ENCODE measurements around the gene NTM.

NTM gene

GRCh38 chr11:131689049-131689925, 318.9 kb downstream of the NTM start:
- no peak for DNase-seq (ENCODE audit: low read depth)

DNA sequence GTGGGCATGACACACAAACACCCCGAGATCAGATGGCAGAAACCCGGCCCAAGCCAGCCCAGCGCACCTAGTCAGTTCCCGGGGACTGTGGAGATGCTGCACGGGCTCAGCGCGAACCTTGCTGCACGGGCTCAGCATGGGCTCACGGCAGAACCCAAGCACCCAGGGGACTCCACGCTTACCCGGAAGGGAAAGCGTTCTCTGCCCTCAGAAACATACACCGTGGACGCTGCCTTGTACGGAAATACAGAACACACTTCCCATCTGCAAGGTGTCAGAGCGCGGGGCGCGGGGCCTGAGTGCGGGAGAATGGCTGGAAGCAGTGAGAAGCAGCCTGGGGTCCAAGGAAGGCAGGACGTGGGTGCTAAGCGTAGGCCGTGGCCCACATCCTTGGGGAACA, 319.9 kb downstream of the NTM start:
- DNase-seq (ENCODE audit: low read depth), result no peak

- DNase-seq (ENCODE audit: low read depth), result no peak
Observed at GRCh38 chr11:131690776-131691175, 320.4 kb downstream of the NTM start.

DNA sequence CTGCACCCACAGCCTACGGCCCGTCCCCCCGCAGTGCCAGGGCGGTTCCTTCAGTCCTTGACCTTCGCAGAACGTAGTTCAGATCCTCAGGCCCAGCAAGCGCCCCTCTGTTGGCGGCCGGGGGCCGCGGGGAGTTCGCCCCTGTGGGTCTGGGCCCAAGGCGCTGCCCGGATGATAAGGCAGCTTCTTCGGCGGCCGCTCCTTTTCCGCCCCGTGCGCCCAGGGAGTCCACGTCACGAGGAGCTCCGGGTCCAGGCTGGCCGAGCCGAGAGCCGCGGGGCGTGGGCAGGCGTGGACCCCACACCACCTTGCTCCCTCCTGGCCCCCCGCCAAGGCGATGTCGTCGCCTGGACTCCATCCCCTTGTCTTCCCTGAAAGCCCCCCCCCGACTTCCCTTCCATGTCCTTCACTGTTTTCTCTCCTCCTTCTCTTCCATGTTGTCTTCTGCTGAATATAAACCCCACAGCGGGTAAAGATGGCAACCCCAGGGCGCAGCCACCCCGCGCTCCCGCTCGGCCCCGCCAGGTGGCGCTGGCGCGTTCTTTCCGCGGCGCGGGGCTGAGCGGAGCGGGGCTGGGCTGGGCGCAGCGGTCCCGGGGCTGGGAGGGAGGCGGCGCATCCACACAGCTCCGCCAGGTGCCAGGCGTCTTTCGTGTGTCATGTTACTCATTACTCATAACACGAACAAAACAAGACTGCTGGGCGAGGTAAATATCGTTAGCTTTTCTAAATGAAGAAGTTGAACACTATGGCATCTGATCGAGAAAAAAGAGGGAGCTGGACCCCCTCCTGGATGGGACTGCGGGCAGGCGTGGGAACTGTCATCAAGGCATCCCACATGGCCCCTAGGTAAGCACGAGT, 321.0 kb downstream of the NTM start:
- peak; percentile 75 for DNase-seq (ENCODE audit: low read depth)

- DNase-seq (ENCODE audit: low read depth), result peak; percentile 72
Observed at GRCh38 chr11:131692151-131692550, 321.7 kb downstream of the NTM start.

GRCh38 chr11:131692961-131693360, 322.5 kb downstream of the NTM start:
- no peak for DNase-seq (ENCODE audit: low read depth)

GRCh38 chr11:131693756-131694155, 323.3 kb downstream of the NTM start:
- DNase-seq (ENCODE audit: low read depth), result no peak

GRCh38 chr11:131694526-131695424, 324.4 kb downstream of the NTM start:
- peak; percentile 82 for DNase-seq (ENCODE audit: low read depth)

- no peak for DNase-seq (ENCODE audit: low read depth)
Observed at GRCh38 chr11:131695889-131696429, 325.5 kb downstream of the NTM start.

GRCh38 chr11:131696690-131697089, 326.3 kb downstream of the NTM start:
- no peak for DNase-seq (ENCODE audit: low read depth)

DNA sequence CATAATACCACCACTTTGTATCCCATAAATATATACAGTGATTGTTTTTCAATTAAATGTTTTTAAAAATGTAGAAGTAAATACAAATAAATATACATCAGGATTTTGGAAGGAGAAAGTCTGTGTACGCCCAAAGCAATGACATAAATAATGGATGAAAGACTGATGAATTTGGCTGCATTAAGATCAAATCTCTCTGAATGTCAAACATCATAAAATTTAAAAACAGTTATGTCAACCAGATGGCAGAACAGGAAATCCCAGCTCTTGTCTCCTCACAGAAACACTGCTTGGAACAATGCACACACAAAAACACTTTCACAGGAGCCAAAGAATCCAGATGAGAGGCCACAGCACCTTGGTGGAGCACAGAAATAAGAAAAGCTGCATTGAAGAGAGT, 332.9 kb downstream of the NTM start:
- no peak for DNase-seq (ENCODE audit: low read depth)

DNA sequence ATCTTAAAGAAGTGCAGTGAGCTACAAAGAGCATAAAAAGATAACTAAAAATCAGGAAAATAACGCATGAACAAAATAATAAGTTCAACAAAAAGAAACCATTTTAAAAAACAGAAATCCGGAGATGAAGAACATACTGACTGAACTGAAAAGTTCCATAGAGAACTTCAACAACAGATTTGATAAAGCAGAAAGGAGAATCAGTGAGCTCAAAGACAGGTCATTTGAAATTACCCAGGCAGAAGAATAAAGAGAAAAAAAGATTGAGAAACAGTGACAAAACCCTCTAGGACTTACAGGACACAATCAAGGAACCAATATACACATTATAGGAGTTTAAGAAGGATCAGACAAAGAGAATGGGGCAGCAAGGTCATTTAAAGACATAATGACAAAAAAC, 334.3 kb downstream of the NTM start:
- no peak for DNase-seq (ENCODE audit: low read depth)

DNA sequence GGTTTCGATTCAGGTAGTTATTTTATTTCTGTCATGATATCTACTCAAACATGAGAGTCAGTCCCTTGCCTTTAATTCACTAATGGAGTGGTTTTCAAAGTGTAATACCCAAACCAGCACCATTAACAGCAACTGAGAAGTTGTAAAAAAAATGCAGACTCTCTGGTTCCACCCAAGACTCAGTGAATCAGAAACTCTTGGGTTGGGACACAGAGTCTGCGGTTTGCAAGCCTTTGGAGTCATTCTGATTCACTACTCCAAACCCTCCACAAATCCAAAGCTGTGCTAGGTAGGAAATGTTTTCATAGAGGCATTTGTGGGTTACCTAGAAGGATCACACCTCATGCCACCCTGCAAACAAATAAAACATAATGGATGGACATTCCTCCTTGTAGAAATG, 340.1 kb downstream of the NTM start:
- peak; percentile 73 for DNase-seq (ENCODE audit: low read depth)

DNA sequence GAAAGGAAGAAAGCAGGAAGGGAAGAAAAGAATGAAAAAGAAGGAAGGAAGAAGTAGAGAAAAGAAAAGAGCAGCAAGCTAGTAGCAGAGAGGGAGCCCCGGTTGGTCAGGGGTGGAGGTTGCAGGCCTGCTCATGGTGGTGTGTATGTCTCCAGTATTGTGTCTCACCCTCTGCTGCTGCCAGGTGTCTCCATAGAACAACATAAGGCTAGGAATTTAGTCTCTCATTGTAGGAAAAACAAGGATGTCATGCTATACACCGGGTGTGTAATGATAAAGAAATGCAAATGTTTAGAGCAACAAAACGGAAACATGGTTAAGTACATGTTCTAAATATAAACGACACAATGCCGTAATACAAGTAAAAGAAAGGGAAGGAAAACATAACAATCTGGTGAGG, 342.5 kb downstream of the NTM start:
- DNase-seq (ENCODE audit: low read depth), result peak; percentile 55

DNA sequence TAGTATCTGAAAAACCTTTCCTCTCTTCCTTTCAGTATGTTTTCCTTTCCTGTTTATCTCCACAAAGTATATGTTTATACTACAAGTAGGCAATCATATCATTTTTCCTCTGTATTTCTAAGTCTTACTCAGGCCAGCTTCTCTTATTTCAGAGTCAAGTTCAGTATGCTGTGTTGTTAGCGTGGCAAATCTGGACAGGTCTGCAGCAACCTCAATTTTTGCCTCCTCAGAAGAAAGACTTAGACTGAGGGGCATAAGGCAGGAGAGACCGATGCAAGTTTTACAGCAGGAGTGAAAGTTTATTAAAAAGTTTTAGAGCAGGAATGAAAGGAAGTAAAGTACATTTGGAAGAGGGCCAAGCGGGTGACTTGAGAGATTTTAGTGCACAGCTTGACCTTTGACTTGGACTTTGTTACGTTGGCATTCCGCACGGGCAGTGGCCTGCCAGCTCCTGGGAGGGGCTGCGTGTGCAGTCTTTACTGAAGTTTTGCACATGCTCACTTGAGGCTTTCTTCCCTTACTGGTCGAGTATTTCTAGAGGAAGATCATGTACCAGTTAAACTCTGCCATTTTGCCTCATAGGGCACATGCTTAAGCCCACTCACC, 343.2 kb downstream of the NTM start:
- no peak for DNase-seq (ENCODE audit: low read depth)

DNA sequence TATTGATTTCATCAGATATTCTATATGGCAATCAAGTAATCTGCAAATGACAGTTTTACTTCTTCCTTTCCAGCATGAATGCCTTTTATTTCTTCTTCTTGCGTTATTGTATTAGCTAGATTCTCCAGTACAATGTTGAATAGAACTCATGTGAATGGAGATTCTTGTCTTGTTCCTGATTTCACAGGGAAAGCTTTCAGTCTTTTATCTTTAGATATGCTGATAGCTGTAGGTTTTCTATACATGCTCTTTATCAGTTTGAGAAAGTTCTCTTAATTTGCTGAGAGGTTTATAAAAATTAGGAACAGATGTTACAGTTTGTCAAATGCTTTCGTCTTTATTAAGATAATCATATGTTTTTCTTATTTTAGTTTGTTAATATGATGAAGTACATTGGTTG, 347.2 kb downstream of the NTM start:
- DNase-seq (ENCODE audit: low read depth), result no peak

DNA sequence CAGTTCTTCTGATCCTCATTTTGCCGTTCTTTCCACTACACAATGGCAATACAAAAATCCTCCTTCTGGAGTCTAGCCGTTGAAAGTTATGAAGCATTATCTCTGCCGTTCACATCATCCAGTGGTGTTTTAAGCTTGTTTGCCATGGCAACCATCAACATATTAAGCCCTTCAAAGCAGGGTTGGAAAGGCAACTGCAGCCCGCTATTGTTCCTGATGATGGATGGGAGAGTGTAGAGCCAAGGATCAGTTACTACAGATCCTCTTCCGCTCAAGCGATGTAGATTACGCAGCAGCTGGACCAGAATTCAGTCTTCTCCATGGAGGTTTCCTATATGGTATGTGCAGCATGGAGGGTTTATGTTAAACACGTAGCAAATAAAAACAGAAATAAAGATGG, 352.7 kb downstream of the NTM start:
- no peak for DNase-seq (ENCODE audit: low read depth)

DNA sequence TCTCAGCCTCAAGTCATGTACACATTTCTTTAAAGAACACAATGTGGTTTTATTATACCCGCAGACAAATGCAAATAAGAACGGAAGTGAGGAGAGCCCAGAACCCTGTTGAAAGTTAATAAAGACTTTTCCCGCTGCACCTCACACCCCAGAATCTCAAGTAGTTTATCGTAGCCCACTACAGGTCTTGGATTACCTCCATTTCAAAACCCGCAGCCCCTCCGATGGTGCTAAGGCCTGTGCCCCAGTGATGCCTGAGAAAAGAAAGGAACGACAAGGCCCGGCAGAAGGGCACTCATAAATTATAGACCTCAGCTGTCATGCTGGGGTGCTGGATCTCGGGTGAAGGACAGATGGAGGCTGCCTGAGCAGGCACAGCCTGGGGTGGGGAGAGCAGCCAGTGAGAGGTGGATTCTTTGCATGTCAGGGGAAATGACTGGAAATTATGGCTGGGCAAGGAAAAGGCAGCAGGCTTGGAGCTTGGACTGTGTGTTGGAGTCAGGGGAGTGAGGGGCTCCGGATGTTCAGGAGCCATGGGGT, 354.1 kb downstream of the NTM start:
- DNase-seq (ENCODE audit: low read depth), result no peak

- no peak for DNase-seq (ENCODE audit: low read depth)
Observed at GRCh38 chr11:131734871-131735270, 364.5 kb downstream of the NTM start.

DNA sequence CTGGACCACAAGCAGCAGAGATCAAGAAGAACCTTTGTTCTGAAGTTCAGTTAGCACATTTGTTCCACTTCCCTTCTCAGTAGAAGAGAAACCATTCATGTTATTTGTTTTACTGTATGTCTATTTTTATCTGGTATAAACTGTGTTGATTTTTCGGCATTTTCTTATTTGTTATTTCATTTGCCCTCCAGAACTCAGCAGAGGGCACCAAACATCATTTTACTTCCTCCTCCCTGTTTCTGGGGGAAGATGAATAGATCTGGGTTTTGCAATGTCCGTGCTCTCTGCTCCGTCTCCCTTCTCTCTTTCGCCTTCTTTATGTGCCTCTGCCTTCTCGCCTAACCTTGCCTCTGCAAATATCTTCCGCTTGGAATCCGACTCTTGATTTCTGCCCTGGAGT, 366.9 kb downstream of the NTM start:
- peak; percentile 32 for DNase-seq (ENCODE audit: low read depth)

DNA sequence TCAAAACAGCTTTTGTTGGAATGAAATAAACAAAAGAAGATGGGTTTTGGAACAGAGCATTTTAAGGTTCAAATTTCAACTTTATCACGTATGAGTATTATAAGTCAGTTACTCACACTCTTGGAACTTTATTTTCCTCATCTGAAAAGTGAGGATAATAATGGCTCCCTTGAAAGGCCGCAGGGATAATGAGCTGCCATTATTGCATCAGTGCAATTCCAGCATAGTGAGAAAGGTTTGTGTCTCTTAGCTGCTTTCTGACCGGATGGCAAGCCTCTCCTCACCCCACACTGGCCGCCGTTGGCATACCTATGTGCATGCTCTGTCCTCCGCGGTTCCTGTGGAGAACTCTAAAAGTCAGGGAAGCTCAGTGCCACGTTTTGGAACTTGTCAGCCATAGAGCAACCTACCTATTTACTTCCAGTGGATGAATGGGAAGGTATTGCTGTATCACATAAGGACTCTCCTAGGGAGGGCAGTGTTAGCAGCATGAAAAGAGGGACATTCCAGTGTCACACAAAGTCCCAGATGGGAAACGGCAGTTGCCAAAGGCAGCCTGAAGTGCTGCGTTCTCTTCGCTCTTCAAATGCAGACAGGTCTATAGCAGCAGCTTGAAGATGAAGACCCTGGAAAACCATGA, 368.9 kb downstream of the NTM start:
- no peak for DNase-seq (ENCODE audit: low read depth)

Measured in ELR (cell line).